GM23248 (cell line): ENCODE measurements around the gene HSPA12B. TPM values are rescaled to one million over a fixed set of nuclear protein-coding genes. Genes with fewer than 3 reads are reported as not detected.

Experiments used
- DNase-seq: peaks from one replicate; pipeline ENCODE4 v3.0.0-alpha.2; 2015
- H2AFZ ChIP-seq: fragments of 200-600 bp; sonication (generic); 2 replicates; pipeline ENCODE4 v1.6.1; 2016; ENCODE audit warnings: antibody characterized with exemption
- H3F3A ChIP-seq: fragments of 200-600 bp; sonication (generic); 2 replicates; pipeline ENCODE4 v1.6.1; 2016; ENCODE audit warnings: mild to moderate bottlenecking, antibody characterized with exemption, mixed run types; ENCODE audit not compliant: insufficient read depth
- H3K27ac ChIP-seq: fragments of 200-600 bp; sonication (generic); 2 replicates; pipeline ENCODE4 v1.5.1; 2016; ENCODE audit warnings: mild to moderate bottlenecking
- H3K27me3 ChIP-seq: fragments of 200-600 bp; sonication (generic); replicated peaks from 2 replicates; pipeline ENCODE4 v1.6.1; 2016; ENCODE audit warnings: mild to moderate bottlenecking; ENCODE audit not compliant: insufficient read depth
- H3K36me3 ChIP-seq: fragments of 200-600 bp; sonication (generic); 2 replicates; pipeline ENCODE4 v1.6.1; 2016; ENCODE audit warnings: low read depth, mild to moderate bottlenecking
- H3K4me1 ChIP-seq: fragments of 200-600 bp; sonication (generic); 2 replicates; pipeline ENCODE4 v1.6.1; 2016; ENCODE audit warnings: mild to moderate bottlenecking; ENCODE audit not compliant: insufficient read depth
- H3K4me2 ChIP-seq: fragments of 200-600 bp; sonication (generic); one replicate; pipeline ENCODE4 v1.6.1; 2016; ENCODE audit warnings: mild to moderate bottlenecking; ENCODE audit not compliant: unreplicated experiment
- H3K4me3 ChIP-seq: fragments of 200-600 bp; sonication (generic); 2 replicates; pipeline ENCODE4 v1.5.1; 2016; ENCODE audit warnings: mild to moderate bottlenecking
- H3K79me2 ChIP-seq: fragments of 200-600 bp; sonication (generic); 2 replicates; pipeline ENCODE4 v1.6.1; 2016; ENCODE audit warnings: mild to moderate bottlenecking; ENCODE audit not compliant: insufficient read depth
- H3K9ac ChIP-seq: fragments of 200-600 bp; sonication (generic); 2 replicates; pipeline ENCODE4 v1.6.1; 2016; ENCODE audit warnings: mild to moderate bottlenecking
- H3K9me2 ChIP-seq: fragments of 200-600 bp; sonication (generic); 2 replicates; pipeline ENCODE4 v1.6.1; 2016; ENCODE audit warnings: mixed run types, mild to moderate bottlenecking, moderate library complexity; ENCODE audit not compliant: insufficient read depth
- H3K9me3 ChIP-seq: fragments of 200-600 bp; sonication (generic); one replicate; pipeline ENCODE4 v1.6.1; 2017; ENCODE audit warnings: low read depth
- H4K20me1 ChIP-seq: fragments of 200-600 bp; sonication (generic); 2 replicates; pipeline ENCODE4 v1.6.0; 2016; ENCODE audit not compliant: insufficient read depth
- EZH2 ChIP-seq: fragments of 200-600 bp; sonication (generic); IDR thresholded peaks from 2 replicates; pipeline ENCODE4 v1.6.1; 2018; ENCODE audit warnings: antibody characterized with exemption, mild to moderate bottlenecking; ENCODE audit not compliant: insufficient read depth, poor library complexity, severe bottlenecking
- EZH2phosphoT487 ChIP-seq: fragments of 200-600 bp; sonication (generic); IDR thresholded peaks from 2 replicates; pipeline ENCODE4 v1.6.1; 2018; ENCODE audit warnings: antibody characterized with exemption, moderate library complexity, mild to moderate bottlenecking, low read depth; ENCODE audit not compliant: insufficient read depth
- WGBS, 2 experiments: methylation state at CpG; one replicate each; pipeline ENCODE4 v1.1.6; 2015 to 2017; ENCODE audit warnings: low lambda C conversion rate in 2 of 2, low coverage in 1 of 2; ENCODE audit errors: missing lambda C conversion rate in 2 of 2; 5-methylcytosine and 5-hydroxymethylcytosine counted together
- in situ Hi-C: fragments of 300-500 bp; cut with MboI; formaldehyde crosslinking; loops from 2 replicates; pipeline ENCODE4 v1.15.0; 2020
- polyA plus RNA-seq: library from polyadenylated mRNA; unstranded; fragments of >200 nt; fragmentation: Nextera tagmentation; extraction: Ambion mirVana; gene quantifications from 2 replicates; pipeline ENCODE4 v1.2.1, GENCODE V29; 2016
- total RNA-seq: library from RNA; depleted of rRNA; stranded (reverse); fragments of >200 nt; shearing (Covaris generic); gene quantifications from 2 replicates; pipeline ENCODE4 v1.2.3, GENCODE V29; 2014

Gene HSPA12B
- total and polyA plus RNA-seq, 2 experiments from 2014 or later: 0.11 TPM; not detected in 1

DNA sequence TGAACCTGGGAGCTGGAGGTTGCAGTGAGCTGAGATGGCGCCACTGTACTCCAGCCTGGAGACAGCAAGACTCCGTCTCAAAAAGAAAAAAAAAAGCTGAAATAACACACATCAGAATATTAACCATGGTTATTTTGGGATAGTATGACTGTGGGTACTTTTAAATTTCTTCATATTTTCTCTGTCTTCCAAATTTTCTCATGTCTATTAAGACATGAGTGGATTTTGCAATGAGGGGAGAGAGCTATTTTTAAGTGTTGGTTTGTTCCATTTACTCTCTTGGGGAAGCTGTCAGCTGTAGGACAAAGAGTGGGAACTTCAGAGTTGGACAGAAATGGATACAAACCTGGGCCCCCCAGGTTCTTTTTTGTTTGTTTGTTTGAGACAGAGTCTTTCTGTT is 24.8 kb downstream of the HSPA12B start:
- Histone ChIP-seq H3K9ac (no peak overlapping the region), H3K9me3 (no peaks in the 10 kb centered on the region), H3F3A (no peaks in the 10 kb centered on the region), H3K4me2 (no peak overlapping the region), H3K9me2 (no peaks in the 10 kb centered on the region), H2AFZ (no peak overlapping the region), H4K20me1 (no peaks in the 10 kb centered on the region), H3K27me3 (no peaks in the 10 kb centered on the region), H3K36me3 (no peaks in the 10 kb centered on the region; the same call in 1 of the 2 replicates), H3K4me1 (no peaks in the 10 kb centered on the region), H3K27ac (no peak overlapping the region), H3K79me2 (no peaks in the 10 kb centered on the region), H3K4me3 (no peak overlapping the region)
- in situ Hi-C loops: no loop called here
- no peak for DNase-seq
- 91 to 93% methylated on average over 2 of the region's 2 CpGs for WGBS, 2 experiments
- TF ChIP-seq EZH2 (no peak), EZH2phosphoT487 (no peak)

DNA sequence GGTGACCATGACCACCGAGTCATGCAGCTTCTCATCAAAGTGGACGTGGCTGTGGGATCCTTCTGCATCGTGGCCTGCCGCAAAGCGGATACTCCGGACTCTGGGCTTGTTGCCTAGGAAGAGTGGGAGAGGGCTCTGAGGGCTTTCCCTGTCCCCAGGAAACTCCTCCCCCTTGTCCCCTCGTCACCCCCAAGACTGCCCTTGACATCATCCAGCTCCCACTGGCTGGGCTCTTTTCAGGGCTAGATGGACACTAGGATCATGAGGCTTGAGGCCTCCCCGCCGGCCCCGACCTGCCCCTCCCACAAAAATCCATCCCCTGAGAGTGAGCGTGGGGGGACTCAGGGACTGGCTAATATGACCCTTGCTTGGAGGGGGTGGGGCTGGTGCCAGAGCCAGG is 26.1 kb downstream of the HSPA12B start:
- no peaks in the 10 kb centered on the region for H3K79me2 ChIP-seq
- H3K9ac ChIP-seq: no peak overlapping the region
- H2AFZ ChIP-seq: no peak overlapping the region
- H3F3A ChIP-seq: no peaks in the 10 kb centered on the region
- no peaks in the 10 kb centered on the region for H3K4me1 ChIP-seq
- H3K36me3 ChIP-seq: no peaks in the 10 kb centered on the region; the same call in 1 of the 2 replicates
- no peaks in the 10 kb centered on the region for H3K9me2 ChIP-seq
- no peaks in the 10 kb centered on the region for H4K20me1 ChIP-seq
- WGBS, 2 experiments: 82 to 89% methylated on average over 10 to 11 of the region's 11 CpGs
- no peak overlapping the region for H3K4me2 ChIP-seq
- no peaks in the 10 kb centered on the region for H3K27me3 ChIP-seq
- no peak overlapping the region for H3K4me3 ChIP-seq
- no peaks in the 10 kb centered on the region for H3K9me3 ChIP-seq
- TF ChIP-seq EZH2 (no peak), EZH2phosphoT487 (no peak)
- DNase-seq: no peak
- in situ Hi-C loops: no loop called here
- H3K27ac ChIP-seq: no peak overlapping the region

- Histone ChIP-seq H3K4me2 (no peak overlapping the region), H3K4me1 (no peaks in the 10 kb centered on the region), H3K9me2 (no peaks in the 10 kb centered on the region), H3K36me3 (no peaks in the 10 kb centered on the region; the same call in 1 of the 2 replicates), H3K79me2 (no peaks in the 10 kb centered on the region; the same call in 1 of the 2 replicates), H3K4me3 (no peak overlapping the region), H3K9me3 (no peaks in the 10 kb centered on the region), H4K20me1 (no peaks in the 10 kb centered on the region), H3K27ac (no peak overlapping the region), H3F3A (no peaks in the 10 kb centered on the region), H2AFZ (no peak overlapping the region), H3K9ac (no peak overlapping the region), H3K27me3 (no peaks in the 10 kb centered on the region)
- WGBS, 2 experiments: 88 to 89% methylated on average over 9 to 11 of the region's 11 CpGs
- no peak for DNase-seq
- in situ Hi-C loops: no loop called here
- TF ChIP-seq EZH2: no peak
- no peak for TF ChIP-seq EZH2phosphoT487
Observed at GRCh38 chr20:3759316-3759823, 26.9 kb downstream of the HSPA12B start.

- TF ChIP-seq EZH2 (no peak), EZH2phosphoT487 (no peak)
- no peaks in the 10 kb centered on the region for H3F3A ChIP-seq
- no peak overlapping the region for H3K9ac ChIP-seq
- H4K20me1 ChIP-seq: no peaks in the 10 kb centered on the region
- no peaks in the 10 kb centered on the region for H3K9me3 ChIP-seq
- in situ Hi-C loops: no loop called here
- no peak overlapping the region for H3K4me3 ChIP-seq
- whole genome bisulfite sequencing, 2 experiments: 86 to 90% methylated on average over 11 of the region's 11 CpGs
- H2AFZ ChIP-seq: no peak overlapping the region
- no peak overlapping the region for H3K27ac ChIP-seq
- no peaks in the 10 kb centered on the region; the same call in 1 of the 2 replicates for H3K79me2 ChIP-seq
- H3K4me1 ChIP-seq: no peaks in the 10 kb centered on the region
- no peaks in the 10 kb centered on the region for H3K27me3 ChIP-seq
- H3K4me2 ChIP-seq: no peak overlapping the region
- H3K36me3 ChIP-seq: no peaks in the 10 kb centered on the region; the same call in 1 of the 2 replicates
- no peak for DNase-seq
- no peaks in the 10 kb centered on the region for H3K9me2 ChIP-seq
Observed at GRCh38 chr20:3759884-3760283, 27.4 kb downstream of the HSPA12B start.
